Measurements from ENCODE around the gene SPN.

GRCh38 chr16:29698042-29698441 lies 35.0 kb downstream of the SPN start:
- TF ChIP-seq CTCF (IDR thresholded peaks at IDR 0.05) (no peak), EP300 (IDR thresholded peaks at IDR 0.05) (no peak), POLR2A (IDR thresholded peaks at IDR 0.05) (no peak)
